Stimulated activated CD8-positive, alpha-beta memory T cell treated with anti-CD3 and anti-CD28 coated beads, Interleukin-4, amount 100 ng/mL, for 1 hour (primary cell): ENCODE data around the gene ANAPC13.

Source experiments
- DNase-seq, 2 donors: peaks; one replicate each; pipeline ENCODE4 v3.0.0-alpha.2; 2020; ENCODE audit warnings: low read depth in 2 of 2, low spot score in 1 of 2

The ANAPC13 gene

GRCh38 chr3:134485718-134486576 lies at the start of gene ANAPC13, which contains the start of gene CEP63:
Gene ANAPC13 (minus strand): TSS chr3:134485985. CDS start chr3:134482904, 3,081 bp downstream.
Gene CEP63 (plus strand): TSS chr3:134486057. CDS start chr3:134495321, 9,264 bp downstream.
- peak; percentile 86 to 89 for DNase-seq

DNA sequence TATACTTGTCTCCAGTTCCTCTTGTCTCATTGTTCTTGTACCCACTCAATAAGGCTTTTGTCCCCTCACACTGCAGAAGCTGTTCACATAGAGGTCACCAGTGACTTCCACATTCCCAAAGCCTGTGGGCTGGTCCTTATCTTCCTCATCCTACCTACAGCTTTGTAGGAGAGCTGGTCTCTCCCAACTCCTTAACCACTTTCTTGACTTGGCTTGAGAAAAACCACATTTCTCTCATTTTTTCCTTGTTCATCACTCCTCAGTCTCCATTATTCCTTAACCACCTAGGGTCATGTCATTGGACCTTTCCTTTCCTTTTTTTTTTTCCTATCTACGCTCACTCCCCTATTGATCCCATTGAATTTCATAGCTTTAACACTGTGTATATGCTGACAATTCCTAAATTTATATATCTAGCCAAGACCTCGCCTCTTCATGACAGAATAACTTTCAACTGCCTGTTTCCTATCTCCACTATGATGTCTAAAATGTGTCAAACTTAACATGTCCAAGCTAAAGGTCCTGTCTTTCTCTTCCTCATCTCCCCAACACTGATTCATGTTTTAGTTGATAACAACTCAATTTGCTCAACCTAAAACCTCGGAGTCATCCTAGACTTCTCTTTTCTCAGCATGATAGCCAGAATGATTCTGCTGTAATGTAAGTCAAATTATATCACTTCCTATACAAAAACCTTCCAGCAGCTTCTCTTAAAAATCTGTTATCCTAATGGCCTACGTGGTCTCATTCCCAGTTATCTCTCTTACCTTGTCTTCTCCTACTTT lies 49.6 kb upstream of the ANAPC13 start:
- DNase-seq, result no peak

GRCh38 chr3:134533493-134533892 lies 47.7 kb upstream of the ANAPC13 start:
- no peak for DNase-seq

DNA sequence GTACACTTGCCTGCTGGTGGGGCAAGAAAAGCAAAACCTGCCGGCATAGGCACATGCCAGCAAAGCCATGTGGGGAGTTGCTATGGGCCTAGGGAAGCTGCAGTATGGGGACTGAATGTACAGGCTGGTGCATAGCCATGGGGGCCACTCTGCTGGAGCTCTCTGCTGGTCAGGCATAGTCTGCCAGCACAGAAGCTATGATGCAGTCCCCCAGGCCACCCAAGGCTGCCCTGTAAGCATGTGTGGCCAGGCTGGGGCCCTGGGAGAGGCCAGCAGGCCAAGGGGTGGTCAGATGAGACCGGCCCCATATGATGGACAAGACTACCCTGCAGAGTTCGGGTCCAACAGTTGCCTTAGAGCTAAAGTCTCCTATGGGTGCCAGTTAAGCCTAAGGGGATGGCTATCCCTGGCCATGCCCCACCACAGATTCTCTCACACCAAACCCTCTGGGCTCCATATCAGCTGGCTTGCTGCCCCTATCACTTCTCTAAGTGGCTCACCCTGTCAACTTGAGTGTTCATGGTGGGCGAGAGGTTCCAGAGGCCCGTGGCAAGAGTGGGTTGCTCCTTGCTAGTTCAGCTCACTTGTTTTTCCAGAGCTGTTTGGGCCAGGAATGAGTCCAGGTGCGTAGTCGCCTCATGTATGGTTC lies 41.9 kb upstream of the ANAPC13 start:
- DNase-seq, result no peak

DNA sequence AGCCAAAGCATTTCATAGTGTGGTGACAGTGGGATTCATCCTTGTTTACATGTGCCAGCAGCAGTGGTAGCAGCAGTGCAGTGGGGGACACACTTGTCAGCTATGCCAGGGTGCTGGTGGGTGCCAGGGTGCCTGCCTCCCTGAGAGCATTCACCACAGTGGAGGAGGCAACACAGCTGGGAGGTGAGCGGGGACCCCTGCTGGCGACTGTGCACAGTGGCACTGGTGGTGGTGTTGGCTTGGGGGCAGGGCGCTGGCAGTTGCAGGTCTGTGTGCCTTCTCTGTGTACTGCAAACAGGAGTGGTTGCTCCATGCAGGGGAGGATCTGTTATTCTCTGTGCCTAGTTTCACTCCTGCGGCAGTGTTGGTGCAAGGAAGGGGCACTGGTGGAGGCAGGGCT lies 41.3 kb upstream of the ANAPC13 start:
- no peak for DNase-seq

DNA sequence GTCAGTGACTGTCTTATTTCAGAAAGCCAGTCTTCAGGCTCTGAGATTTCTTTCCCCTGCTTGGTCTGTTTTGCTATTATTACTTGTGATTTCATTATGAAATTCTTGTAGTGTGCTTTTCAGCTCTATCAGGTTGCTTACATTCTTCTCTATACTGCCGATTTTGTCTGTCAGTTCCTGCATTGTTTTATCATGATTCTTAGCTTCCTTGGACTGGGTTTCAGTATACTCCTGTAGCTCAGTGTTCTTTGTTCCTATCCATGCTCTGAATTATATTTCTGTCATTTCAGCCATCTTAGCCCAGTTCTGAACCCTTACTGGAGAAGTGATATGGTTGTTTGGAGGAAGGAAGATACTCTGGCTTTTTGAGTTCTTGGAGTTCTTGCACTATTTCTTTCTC lies 40.5 kb upstream of the ANAPC13 start:
- DNase-seq, result no peak

DNA sequence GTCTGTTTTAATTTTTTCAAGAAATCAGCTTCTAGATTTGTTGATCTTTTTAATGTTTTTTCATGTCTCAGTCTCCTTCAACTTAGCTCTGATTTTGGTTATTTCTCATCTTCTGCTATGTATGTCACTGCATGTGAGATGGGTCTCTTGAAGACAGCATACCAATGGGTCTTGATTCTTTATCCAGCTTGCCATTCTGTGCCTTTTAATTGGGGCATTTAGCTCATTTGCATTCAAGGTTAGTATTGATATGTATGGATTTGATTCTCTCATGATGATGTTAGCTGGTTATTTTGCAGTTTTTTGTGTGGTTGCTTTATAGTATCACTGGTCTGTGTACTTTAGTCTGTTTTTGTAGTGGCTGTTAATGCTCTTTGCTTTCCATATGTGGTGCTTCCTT lies 39.5 kb upstream of the ANAPC13 start:
- no peak for DNase-seq

DNA sequence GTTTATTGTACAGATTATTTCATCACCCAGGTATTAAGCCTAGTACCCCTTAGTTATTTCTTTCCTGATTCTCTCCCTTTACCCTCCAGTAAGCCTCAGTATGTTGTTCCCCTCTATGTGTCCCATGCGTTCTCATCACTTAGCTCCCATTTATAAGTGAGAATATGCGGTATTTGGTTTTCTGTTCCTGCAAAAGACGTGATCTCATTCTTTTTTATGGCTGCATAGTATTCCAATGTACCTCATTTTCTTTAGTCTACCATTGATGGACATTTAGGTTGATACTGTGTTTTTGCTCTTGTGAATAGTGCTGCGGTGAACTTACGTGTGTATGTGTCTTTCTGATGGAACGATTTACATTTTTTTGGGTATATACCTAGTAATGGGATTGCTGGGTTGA lies 36.8 kb upstream of the ANAPC13 start:
- no peak for DNase-seq

GRCh38 chr3:134517791-134518190 lies 32.0 kb upstream of the ANAPC13 start:
- no peak for DNase-seq

DNA sequence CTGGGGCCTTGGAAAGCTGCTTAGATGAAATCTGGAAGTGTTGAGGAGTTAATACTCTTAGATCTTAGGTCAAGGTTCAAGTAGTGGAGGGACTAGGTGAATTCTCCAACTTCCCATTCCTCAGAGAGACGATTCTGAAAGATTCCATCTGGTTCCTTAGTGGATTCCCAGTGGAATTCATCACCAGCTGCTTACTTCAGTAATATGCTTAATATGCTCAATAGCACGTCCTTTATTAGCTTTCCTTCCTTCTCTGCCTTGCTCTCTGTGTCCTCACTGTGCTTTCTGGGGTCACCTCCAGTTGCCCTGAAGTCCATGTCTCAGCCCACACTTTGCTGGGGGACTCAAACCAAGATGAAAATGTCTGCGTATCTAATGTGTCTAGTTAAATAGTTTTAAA lies 31.1 kb upstream of the ANAPC13 start:
- DNase-seq, result no peak

DNA sequence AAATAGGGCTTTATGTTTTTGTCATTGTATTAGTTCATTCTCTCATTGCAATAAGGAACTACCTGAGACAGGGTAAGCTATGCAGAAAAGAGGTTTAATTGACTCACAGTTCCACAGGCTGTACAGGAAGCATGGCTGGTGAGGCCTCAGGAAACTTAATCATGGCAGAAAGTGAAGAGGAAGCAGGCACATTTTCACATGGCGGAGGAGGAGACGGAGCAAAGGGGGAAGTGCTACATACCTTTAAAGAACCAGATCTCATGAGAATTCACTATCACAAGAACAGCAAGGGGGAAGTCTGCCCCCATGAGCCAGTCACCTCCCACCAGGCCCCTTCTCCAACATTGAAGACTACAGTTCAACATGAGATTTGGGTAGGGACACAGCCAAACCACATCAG lies 25.7 kb upstream of the ANAPC13 start:
- no peak for DNase-seq

DNA sequence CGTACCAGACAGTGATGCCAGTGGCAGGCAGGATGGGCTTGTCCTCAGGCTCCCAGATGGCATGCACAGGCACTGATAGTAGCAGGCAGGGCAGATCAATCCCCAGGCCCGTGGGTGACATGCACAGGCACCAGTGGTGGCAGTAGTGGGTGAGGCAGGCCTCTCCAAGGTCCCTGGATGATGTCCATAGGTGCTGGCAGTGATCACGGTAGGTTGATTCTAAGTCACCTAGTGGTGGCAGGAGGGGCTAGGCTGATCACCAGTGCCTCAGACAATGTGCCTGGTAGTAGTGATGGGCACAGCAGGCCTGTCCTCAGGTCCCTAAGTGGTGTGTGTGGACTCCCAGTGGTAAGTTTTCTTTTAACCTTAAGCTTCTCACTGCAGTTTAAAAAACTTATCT lies 19.7 kb upstream of the ANAPC13 start:
- no peak for DNase-seq

DNA sequence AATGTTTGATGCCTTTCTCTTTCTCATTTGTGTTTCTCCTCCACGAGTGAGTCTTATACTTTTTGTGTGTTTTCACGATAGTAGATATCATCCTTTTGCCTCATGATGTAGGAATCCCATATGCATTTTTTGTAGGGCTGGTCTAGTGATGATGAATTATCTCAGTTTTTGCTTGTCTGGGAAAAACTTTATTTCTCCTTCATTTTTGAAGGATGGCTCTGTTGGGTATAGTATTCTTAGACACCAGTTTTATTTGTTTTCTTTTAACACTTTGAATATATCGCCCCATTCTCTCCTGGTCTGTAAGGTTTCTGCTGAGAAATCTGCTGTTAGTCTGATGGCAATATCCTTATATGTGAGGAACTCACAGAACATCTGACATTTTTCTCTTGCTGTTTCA lies 18.3 kb upstream of the ANAPC13 start:
- no peak for DNase-seq

GRCh38 chr3:134503266-134503665 lies 17.5 kb upstream of the ANAPC13 start:
- no peak for DNase-seq

- no peak for DNase-seq
Observed at GRCh38 chr3:134496471-134497071, 10.8 kb upstream of the ANAPC13 start.

GRCh38 chr3:134495980-134496379 lies 10.2 kb upstream of the ANAPC13 start:
- no peak for DNase-seq

GRCh38 chr3:134494495-134494894 lies 8.7 kb upstream of the ANAPC13 start:
- no peak for DNase-seq

DNA sequence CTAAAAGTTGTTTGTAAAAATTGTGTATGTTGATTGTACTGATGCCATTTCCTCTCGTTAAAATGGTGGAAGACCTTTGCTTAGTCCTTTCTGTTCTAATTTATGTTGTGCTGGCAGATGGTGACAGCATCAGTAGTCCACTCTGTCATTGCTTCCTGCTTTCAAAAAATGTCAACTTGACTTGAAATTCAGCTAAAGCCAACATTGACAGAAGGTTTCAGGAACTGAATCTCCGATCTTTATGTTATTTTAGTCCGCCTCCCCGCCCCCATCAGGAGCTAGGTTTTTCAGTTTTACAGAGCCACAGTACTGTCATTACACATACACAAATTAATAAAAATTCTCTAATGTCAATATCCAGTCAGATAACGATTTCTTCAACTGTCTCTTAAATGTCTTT lies 1.6 kb upstream of the ANAPC13 start:
- no peak for DNase-seq

- DNase-seq, result peak in 1 of 2 donors; percentile 3
Observed at GRCh38 chr3:134486577-134487041, 824 bp upstream of the ANAPC13 start.

DNA sequence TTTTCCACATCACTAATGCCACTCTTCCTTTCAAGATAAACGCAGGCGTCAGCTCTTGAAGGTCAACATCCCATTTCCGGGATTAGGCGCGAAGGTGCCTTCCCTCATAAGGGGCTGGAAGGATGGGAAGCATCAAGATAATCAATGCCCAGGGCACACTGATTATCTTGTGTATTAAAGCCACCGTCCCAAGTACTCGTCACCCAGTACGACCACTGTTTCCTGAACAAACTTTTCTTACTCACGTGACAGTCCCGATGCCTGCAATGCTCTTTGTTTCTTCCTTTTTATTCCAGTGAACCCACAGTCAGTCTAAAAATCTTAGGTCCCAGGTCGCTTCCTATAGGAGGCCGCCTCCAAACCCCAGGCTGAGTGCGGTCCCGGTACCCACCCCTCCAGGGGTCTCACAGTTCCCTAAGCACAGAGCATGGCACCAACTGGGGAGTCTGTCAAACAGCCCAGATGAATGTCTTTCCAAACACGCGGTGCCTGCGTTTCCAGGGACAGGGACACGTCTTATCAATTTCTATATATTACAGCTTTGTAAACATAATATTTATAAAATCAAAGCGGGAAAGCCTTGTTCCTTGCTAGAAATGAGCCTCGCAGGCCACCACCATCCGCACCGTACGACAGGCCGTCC lies 589 bp downstream of the ANAPC13 start:
- no peak for DNase-seq
